Mesenchymal stem cell (in vitro differentiated cells and primary cell): ENCODE results near the gene SRRD.
"Not testable (repeated sequence)": the region's sequence is repeated elsewhere in the genome, so short reads cannot be mapped to it uniquely, and the experiment has no call there.

ENCODE experiments used
- DNase-seq: peaks from one replicate; pipeline ENCODE4 v3.0.0-alpha.2; 2013
- H2AFZ ChIP-seq: one replicate; pipeline ENCODE4 v1.6.1; 2013; ENCODE audit warnings: low read depth, mild to moderate bottlenecking, control low read depth, inconsistent platforms, low read length, moderate library complexity
- H2AK5ac ChIP-seq: 2 replicates; pipeline ENCODE4 v1.6.1; 2013; ENCODE audit warnings: low read length, moderate library complexity, mild to moderate bottlenecking, inconsistent platforms; ENCODE audit not compliant: severe bottlenecking
- H2BK120ac ChIP-seq: one replicate; pipeline ENCODE4 v1.6.1; 2013; ENCODE audit warnings: low read depth, mild to moderate bottlenecking, inconsistent platforms, low read length, moderate library complexity
- H2BK12ac ChIP-seq, 2 experiments: one replicate each; pipeline ENCODE4 v1.6.1; 2013; ENCODE audit warnings: inconsistent platforms in 2 of 2, low read length in 2 of 2, mild to moderate bottlenecking in 2 of 2, moderate library complexity in 2 of 2, control low read depth in 1 of 2
- H2BK15ac ChIP-seq: one replicate; pipeline ENCODE4 v1.6.1; 2013; ENCODE audit warnings: mild to moderate bottlenecking, low read depth, inconsistent platforms; ENCODE audit not compliant: poor library complexity, severe bottlenecking
- H2BK5ac ChIP-seq: 2 replicates; pipeline ENCODE4 v1.6.1; 2013; ENCODE audit warnings: low read depth, mild to moderate bottlenecking, low read length, control low read depth, inconsistent platforms; ENCODE audit not compliant: poor library complexity, severe bottlenecking
- H3K14ac ChIP-seq, 2 experiments: one replicate each; pipeline ENCODE4 v1.6.1; 2013; ENCODE audit warnings: inconsistent platforms in 2 of 2, low read length in 2 of 2, control low read depth in 1 of 2, mild to moderate bottlenecking in 1 of 2, moderate library complexity in 1 of 2
- H3K18ac ChIP-seq, 2 experiments: one replicate each; pipeline ENCODE4 v1.6.1; 2013; ENCODE audit warnings: inconsistent platforms in 2 of 2, low read length in 2 of 2, control low read depth in 1 of 2, low read depth in 1 of 2, mild to moderate bottlenecking in 1 of 2
- H3K23ac ChIP-seq, 2 experiments: one replicate each; pipeline ENCODE4 v1.6.1; 2013; ENCODE audit warnings: inconsistent platforms in 2 of 2, low read length in 2 of 2, mild to moderate bottlenecking in 2 of 2, moderate library complexity in 2 of 2, control low read depth in 1 of 2
- H3K27ac ChIP-seq: 2 replicates; pipeline ENCODE4 v1.5.1; 2013; ENCODE audit warnings: mild to moderate bottlenecking, moderate library complexity, low read length, control low read depth, inconsistent platforms; ENCODE audit not compliant: poor library complexity, severe bottlenecking
- H3K27me3 ChIP-seq, 2 experiments: 2 replicates each; pipeline versions ENCODE4 v1.6.1 to v1.7.0; 2013; ENCODE audit warnings: low read length in 2 of 2, mild to moderate bottlenecking in 2 of 2, moderate library complexity in 2 of 2, control low read depth in 1 of 2, inconsistent platforms in 1 of 2; ENCODE audit not compliant: control insufficient read depth in 1 of 2, insufficient read depth in 1 of 2
- H3K36me3 ChIP-seq, 2 experiments: 2 replicates each; pipeline versions ENCODE4 v1.6.1 to v1.7.0; 2013; ENCODE audit warnings: low read length in 2 of 2, control low read depth in 1 of 2, inconsistent platforms in 1 of 2, low read depth in 1 of 2, mild to moderate bottlenecking in 1 of 2; ENCODE audit not compliant: insufficient read depth in 2 of 2, control insufficient read depth in 1 of 2
- H3K4ac ChIP-seq, 2 experiments: one replicate each; pipeline ENCODE4 v1.6.1; 2013; ENCODE audit warnings: inconsistent platforms in 2 of 2, low read length in 2 of 2, mild to moderate bottlenecking in 2 of 2, moderate library complexity in 2 of 2, control low read depth in 1 of 2, low read depth in 1 of 2
- H3K4me1 ChIP-seq: 2 replicates; pipeline ENCODE4 v1.6.1; 2013; ENCODE audit warnings: low read depth, low read length, control low read depth; ENCODE audit not compliant: control insufficient read depth, insufficient read depth
- H3K4me2 ChIP-seq: 2 replicates; pipeline ENCODE4 v1.6.1; 2013; ENCODE audit warnings: low read length, mild to moderate bottlenecking, inconsistent platforms; ENCODE audit not compliant: poor library complexity, severe bottlenecking
- H3K4me3 ChIP-seq, 2 experiments: 2 replicates each; pipeline versions ENCODE4 v1.5.1 to v1.7.0; 2013; ENCODE audit warnings: low read length in 2 of 2, mild to moderate bottlenecking in 2 of 2, control low read depth in 1 of 2, low read depth in 1 of 2; ENCODE audit not compliant: insufficient read depth in 1 of 2
- H3K79me1 ChIP-seq: replicated peaks from 2 replicates; pipeline ENCODE4 v1.6.1; 2013; ENCODE audit warnings: mild to moderate bottlenecking, control low read depth, low read length, inconsistent platforms; ENCODE audit not compliant: poor library complexity, severe bottlenecking
- H3K9ac ChIP-seq: 2 replicates; pipeline ENCODE4 v1.7.0; 2013; ENCODE audit warnings: mild to moderate bottlenecking, low read length, moderate library complexity
- H3K9me3 ChIP-seq: 2 replicates; pipeline ENCODE4 v1.7.0; 2013; ENCODE audit warnings: mild to moderate bottlenecking, low read length; ENCODE audit not compliant: control insufficient read depth
- H4K8ac ChIP-seq: one replicate; pipeline ENCODE4 v1.6.1; 2013; ENCODE audit warnings: inconsistent platforms, mild to moderate bottlenecking, low read length, moderate library complexity
- H4K91ac ChIP-seq: one replicate; pipeline ENCODE4 v1.6.1; 2013; ENCODE audit warnings: mild to moderate bottlenecking, low read length, inconsistent platforms
- WGBS: methylation state at CpG from one replicate; pipeline ENCODE4 v1.1.7; 2013; ENCODE audit warnings: mixed read lengths; 5-methylcytosine and 5-hydroxymethylcytosine counted together

SRRD gene

GRCh38 chr22:26527167-26527566 lies 43.5 kb downstream of the SRRD start:
- no peak for DNase-seq
- H2BK12ac ChIP-seq: no peak overlapping the region
- no peak overlapping the region for H2BK15ac ChIP-seq
- no peak overlapping the region for H3K14ac ChIP-seq
- H3K36me3 ChIP-seq: peaks cover 21 to 39% of the 10 kb centered on the region in 2 experiments
- no peak overlapping the region for H3K9ac ChIP-seq
- H3K79me1 ChIP-seq: no peaks in the 10 kb centered on the region
- no peak overlapping the region for H3K23ac ChIP-seq
- no peaks in the 10 kb centered on the region for H3K27me3 ChIP-seq
- no CpG with 5 or more reads among the region's 3 CpGs for WGBS
- H4K8ac ChIP-seq: no peak overlapping the region
- no peaks in the 10 kb centered on the region for H3K9me3 ChIP-seq
- no peaks in the 10 kb centered on the region for H3K4me1 ChIP-seq
- H3K4me3 ChIP-seq: no peak overlapping the region
- no peak overlapping the region for H3K4me2 ChIP-seq
- H2AK5ac ChIP-seq: no peak overlapping the region
- H3K4ac ChIP-seq: no peak overlapping the region
- H3K27ac ChIP-seq: no peak overlapping the region
- H3K18ac ChIP-seq: no peak overlapping the region
- H2BK5ac ChIP-seq: no peak overlapping the region
- no peak overlapping the region for H2BK120ac ChIP-seq
- no peak overlapping the region for H4K91ac ChIP-seq
- no peak overlapping the region for H2AFZ ChIP-seq

- Histone ChIP-seq H4K8ac (no peak overlapping the region), H3K23ac (no peak overlapping the region), H3K4me2 (no peak overlapping the region), H3K9ac (no peak overlapping the region), H3K27me3 (no peaks in the 10 kb centered on the region), H3K18ac (no peak overlapping the region), H3K14ac (no peak overlapping the region), H2BK15ac (no peak overlapping the region), H2BK120ac (no peak overlapping the region), H3K4me1 (no peaks in the 10 kb centered on the region), H3K4ac (no peak overlapping the region), H2BK5ac (no peak overlapping the region), H3K27ac (no peak overlapping the region), H3K79me1 (no peaks in the 10 kb centered on the region), H2AFZ (no peak overlapping the region), H4K91ac (no peak overlapping the region), H3K36me3 (peaks cover 22 to 39% of the 10 kb centered on the region in 2 experiments), H2AK5ac (no peak overlapping the region), H2BK12ac (no peak overlapping the region), H3K4me3 (no peak overlapping the region), H3K9me3 (no peaks in the 10 kb centered on the region)
- 79% methylated on average over 15 of the region's 15 CpGs for WGBS
- no peak for DNase-seq
Measured at GRCh38 chr22:26527574-26528465, 44.1 kb downstream of the SRRD start.

- not testable (repeated sequence) for DNase-seq
Measured at GRCh38 chr22:26528518-26528917, 44.8 kb downstream of the SRRD start.

DNA sequence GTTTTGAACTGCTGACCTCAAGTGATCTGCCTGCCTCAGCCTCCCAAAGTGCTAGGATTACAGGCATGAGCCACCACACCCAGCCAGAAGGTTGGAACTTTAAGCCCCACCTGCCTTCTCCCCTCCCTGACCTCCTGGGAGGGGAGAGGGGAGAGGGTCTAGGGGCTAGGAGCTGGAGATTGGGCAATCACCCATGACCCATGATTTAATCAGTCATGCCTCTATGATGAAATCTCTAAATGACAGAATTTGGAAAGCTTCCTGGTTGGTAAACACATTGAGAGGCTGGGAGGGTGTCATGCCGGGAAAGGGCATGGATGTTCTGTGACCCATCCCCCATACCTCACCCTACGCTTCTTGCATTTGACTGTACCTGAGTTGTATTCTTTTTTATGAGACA lies 45.7 kb downstream of the SRRD start:
- H3K14ac ChIP-seq: no peak overlapping the region
- no peaks in the 10 kb centered on the region for H3K27me3 ChIP-seq
- no peak overlapping the region for H2BK120ac ChIP-seq
- no peak overlapping the region for H2BK15ac ChIP-seq
- H2BK5ac ChIP-seq: no peak overlapping the region
- no peak overlapping the region for H3K27ac ChIP-seq
- no peak overlapping the region for H3K9ac ChIP-seq
- H3K4me1 ChIP-seq: no peaks in the 10 kb centered on the region
- H2BK12ac ChIP-seq: no peak overlapping the region
- no peak overlapping the region for H2AFZ ChIP-seq
- no peak overlapping the region for H2AK5ac ChIP-seq
- no peak overlapping the region for H4K91ac ChIP-seq
- no peaks in the 10 kb centered on the region for H3K9me3 ChIP-seq
- no peak overlapping the region for H3K23ac ChIP-seq
- H3K4ac ChIP-seq: no peak overlapping the region
- H3K36me3 ChIP-seq: peaks cover 22 to 39% of the 10 kb centered on the region in 2 experiments
- no peak overlapping the region for H3K4me2 ChIP-seq
- H3K18ac ChIP-seq: no peak overlapping the region
- no peak overlapping the region for H4K8ac ChIP-seq
- WGBS: 100% methylated on average over 2 of the region's 2 CpGs
- H3K79me1 ChIP-seq: no peaks in the 10 kb centered on the region
- H3K4me3 ChIP-seq: no peak overlapping the region
- no peak for DNase-seq

More at GRCh38 chr22:26528518-26528917, 44.8 kb downstream of the SRRD start:
- H3K36me3 ChIP-seq: peaks cover 22 to 39% of the 10 kb centered on the region in 2 experiments
- H2AFZ ChIP-seq, H3K9ac ChIP-seq, H4K8ac ChIP-seq, H2BK5ac ChIP-seq, H3K18ac ChIP-seq, H3K4me3 ChIP-seq, H3K4me2 ChIP-seq, H2BK120ac ChIP-seq, H3K4ac ChIP-seq, H2AK5ac ChIP-seq, H3K14ac ChIP-seq, H3K27ac ChIP-seq, H3K23ac ChIP-seq, H4K91ac ChIP-seq, H3K79me1 ChIP-seq, H2BK12ac ChIP-seq, H3K4me1 ChIP-seq, H2BK15ac ChIP-seq, H3K9me3 ChIP-seq, H3K27me3 ChIP-seq: not testable (repeated sequence)
- 99% methylated on average over 8 of the region's 9 CpGs for WGBS
